Measurements from ENCODE around the gene TSC22D1.

The TSC22D1 gene

DNA sequence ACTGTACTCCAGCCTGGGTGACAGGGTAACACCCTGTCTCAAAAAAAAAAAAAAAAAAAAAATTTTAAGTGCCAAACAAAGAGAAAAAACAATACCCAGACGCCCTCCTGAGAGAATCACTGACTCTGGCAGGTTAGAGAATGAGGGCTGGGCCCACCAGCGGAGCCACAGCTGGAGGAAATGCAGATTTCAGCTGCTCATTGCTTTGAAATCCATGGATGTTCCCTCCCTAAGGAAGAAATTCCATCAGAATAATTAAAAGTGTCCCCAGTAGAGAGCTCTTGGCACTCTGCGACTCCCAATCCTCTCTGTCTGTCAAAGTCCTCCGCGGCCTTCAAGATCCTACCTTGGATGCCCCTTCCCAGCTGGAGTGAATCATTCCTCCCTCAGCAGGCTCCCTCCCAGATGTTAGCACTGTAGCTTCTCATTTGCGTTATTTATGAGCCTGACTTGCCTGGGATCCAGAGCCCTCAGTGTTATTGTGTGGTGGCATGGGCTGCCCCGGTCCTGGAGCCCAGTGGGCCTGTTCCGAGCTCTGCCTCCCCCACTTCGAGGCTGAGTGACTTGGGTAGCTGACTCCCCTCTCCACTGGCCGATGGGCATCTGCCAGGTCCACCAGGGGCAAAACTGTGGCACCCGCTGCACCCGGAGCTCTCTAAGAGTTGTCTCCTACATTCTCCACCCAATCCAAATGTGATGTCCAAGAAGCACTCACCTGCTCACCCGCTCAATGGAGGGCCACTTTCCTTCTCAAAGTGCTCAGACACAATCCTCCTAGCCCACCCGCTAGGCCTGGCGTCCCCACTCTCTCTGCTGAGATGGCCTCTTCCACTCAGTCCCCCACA, 155.5 kb downstream of the TSC22D1 start:
- TF ChIP-seq, protein P1, sequence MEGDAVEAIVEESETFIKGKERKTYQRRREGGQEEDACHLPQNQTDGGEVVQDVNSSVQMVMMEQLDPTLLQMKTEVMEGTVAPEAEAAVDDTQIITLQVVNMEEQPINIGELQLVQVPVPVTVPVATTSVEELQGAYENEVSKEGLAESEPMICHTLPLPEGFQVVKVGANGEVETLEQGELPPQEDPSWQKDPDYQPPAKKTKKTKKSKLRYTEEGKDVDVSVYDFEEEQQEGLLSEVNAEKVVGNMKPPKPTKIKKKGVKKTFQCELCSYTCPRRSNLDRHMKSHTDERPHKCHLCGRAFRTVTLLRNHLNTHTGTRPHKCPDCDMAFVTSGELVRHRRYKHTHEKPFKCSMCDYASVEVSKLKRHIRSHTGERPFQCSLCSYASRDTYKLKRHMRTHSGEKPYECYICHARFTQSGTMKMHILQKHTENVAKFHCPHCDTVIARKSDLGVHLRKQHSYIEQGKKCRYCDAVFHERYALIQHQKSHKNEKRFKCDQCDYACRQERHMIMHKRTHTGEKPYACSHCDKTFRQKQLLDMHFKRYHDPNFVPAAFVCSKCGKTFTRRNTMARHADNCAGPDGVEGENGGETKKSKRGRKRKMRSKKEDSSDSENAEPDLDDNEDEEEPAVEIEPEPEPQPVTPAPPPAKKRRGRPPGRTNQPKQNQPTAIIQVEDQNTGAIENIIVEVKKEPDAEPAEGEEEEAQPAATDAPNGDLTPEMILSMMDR (IDR thresholded peaks at IDR 0.05; ENCODE audit: insufficient read depth, low read depth, low read length, missing control alignments), result no peak
- no peak overlapping the region for H3K4me3 ChIP-seq (ENCODE audit: low read depth, low read length)
- DNase-seq (ENCODE audit: low read depth), result no peak

DNA sequence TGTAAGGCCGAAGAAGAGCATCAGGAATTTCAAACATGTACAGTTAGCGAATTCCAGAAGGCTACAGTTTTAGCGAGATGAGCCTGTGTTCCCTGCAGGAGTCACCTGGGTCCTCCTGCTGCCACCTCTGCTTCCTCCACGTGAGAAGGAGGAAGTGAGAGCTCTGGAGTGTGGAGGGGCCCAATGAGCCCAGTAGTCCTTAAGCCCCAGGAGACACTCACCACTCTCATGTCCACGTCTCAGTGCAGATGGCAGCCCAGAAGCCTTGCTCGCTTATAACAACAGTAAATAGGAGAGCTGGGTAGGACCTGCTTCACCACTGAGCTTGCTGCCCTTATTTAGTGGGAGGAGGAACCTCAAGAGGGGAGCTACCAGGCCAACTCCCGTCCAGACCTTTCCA, 158.3 kb downstream of the TSC22D1 start:
- TF ChIP-seq, protein P1 (IDR thresholded peaks at IDR 0.05; ENCODE audit: insufficient read depth, low read depth, low read length, missing control alignments), result no peak
- H3K4me3 ChIP-seq (ENCODE audit: low read depth, low read length), result no peak overlapping the region
- DNase-seq (ENCODE audit: low read depth), result no peak

DNA sequence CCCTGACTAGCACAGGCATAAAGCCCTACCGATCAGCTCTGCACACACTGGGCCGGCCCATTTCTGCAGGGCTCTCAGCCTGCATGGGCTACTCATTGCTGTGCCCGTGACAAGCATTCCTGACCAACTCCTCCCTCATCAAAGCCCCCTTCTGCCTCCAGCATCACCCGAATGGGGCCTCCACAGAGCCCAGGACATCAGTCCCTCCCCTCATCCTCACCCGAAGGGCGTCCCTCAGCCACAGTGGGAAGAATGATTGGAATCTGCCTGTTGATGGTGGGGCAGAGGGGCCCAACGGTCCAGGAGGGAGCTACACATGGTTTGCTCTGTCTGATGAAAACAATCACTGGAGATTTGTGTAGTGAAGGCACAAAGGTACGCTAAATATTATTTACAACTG, 158.7 kb downstream of the TSC22D1 start:
- no peak overlapping the region for H3K4me3 ChIP-seq (ENCODE audit: low read depth, low read length)
- no peak for DNase-seq (ENCODE audit: low read depth)
- TF ChIP-seq, protein P1 (IDR thresholded peaks at IDR 0.05; ENCODE audit: insufficient read depth, low read depth, low read length, missing control alignments), result no peak

DNA sequence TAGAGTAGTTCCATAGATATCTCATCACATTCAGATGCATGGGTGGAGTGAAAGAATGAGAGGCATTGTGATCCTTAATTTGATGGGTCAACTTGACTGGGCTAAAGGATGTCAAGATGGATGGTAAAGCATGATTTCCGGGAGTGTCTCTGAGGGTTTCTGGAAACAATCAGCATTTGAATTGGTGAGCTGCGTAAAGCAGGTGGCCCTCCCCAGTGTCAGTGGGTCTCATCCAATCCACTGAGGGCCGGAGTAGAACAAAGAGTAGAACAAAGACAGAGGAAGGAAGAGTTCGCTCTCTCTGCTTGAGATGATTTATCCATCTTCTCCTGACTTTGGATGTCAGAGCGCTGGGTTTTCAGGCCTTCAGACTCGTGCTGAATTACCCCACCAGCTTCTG, 159.4 kb downstream of the TSC22D1 start:
- H3K4me3 ChIP-seq (ENCODE audit: low read depth, low read length), result no peak overlapping the region
- TF ChIP-seq, protein P1 (IDR thresholded peaks at IDR 0.05; ENCODE audit: insufficient read depth, low read depth, low read length, missing control alignments), result no peak
- no peak for DNase-seq (ENCODE audit: low read depth)

DNA sequence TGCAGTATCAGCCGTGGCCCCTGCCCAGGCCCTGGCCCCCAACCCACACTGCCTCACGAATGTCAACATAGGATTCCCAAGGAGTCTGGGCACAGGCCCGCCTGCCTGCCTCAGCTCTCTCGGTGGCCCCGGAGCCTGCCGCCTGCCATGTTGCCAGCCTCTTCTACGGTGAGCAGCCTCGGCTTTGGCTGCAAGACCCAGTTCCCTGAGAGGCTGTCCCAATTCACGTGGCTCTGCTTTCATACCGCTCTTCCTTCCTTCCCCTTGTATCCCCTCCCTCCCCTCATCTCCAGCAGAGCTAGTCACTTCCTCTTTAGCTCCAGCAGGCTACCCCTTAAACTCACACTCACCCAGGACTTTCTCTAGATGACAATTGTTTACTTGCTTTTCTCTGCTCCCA, 159.8 kb downstream of the TSC22D1 start:
- no peak for DNase-seq (ENCODE audit: low read depth)
- no peak overlapping the region for H3K4me3 ChIP-seq (ENCODE audit: low read depth, low read length)
- TF ChIP-seq, protein P1 (IDR thresholded peaks at IDR 0.05; ENCODE audit: insufficient read depth, low read depth, low read length, missing control alignments), result no peak

DNA sequence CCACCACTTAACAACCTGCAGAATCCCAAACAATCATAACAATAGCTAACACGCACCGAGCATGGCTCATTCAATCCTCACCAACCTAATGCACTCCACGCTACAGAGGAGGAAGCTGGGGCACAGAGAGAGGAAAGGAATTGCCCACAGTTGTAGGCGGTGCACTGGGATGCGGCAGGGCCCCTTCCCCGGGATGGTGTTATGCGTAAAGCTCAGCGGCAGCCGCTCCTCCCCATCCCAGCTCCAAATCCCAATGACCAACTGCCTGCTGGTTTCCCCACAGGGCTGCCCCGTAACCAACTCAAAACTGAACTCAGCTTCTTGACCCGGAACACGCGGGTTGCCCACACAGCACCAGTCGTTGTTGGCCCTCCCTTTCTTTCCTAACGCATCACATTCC, 160.3 kb downstream of the TSC22D1 start:
- no peak overlapping the region for H3K4me3 ChIP-seq (ENCODE audit: low read depth, low read length)
- no peak for DNase-seq (ENCODE audit: low read depth)
- TF ChIP-seq, protein P1 (IDR thresholded peaks at IDR 0.05; ENCODE audit: insufficient read depth, low read depth, low read length, missing control alignments), result no peak

DNA sequence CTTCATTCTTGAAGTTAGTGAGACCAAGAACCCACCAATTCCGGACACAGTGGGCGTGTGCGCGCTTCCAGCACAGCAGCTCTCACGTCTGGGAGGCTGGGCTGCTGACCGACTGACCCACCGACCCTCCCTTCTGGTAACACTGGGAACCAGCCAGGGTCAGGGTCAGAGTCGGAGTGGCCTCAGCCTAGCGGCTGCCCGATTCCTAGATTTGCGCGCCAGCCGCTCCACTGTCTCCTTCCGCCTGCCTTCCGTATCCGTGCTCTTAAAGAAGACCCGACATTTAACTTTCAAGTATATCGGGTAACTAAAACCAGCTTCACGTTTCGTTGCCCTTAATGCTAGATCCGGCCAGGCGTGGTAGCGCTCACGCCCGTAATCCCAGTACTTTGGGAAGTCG, 161.4 kb downstream of the TSC22D1 start:
- DNase-seq (ENCODE audit: low read depth), result no peak
- TF ChIP-seq, protein P1 (IDR thresholded peaks at IDR 0.05; ENCODE audit: insufficient read depth, low read depth, low read length, missing control alignments), result no peak
- no peak overlapping the region for H3K4me3 ChIP-seq (ENCODE audit: low read depth, low read length)

All from GM12865 (cell line).